Measurements from ENCODE around the gene ACKR1. TPM values are rescaled to one million over a fixed set of nuclear protein-coding genes. Genes with fewer than 3 reads are reported as not detected.

The ACKR1 gene
- total and polyA plus RNA-seq, 2 of the 13 experiments (the other 11 are each of a cell fraction or from before 2014, with no cell fraction given): not detected

DNA sequence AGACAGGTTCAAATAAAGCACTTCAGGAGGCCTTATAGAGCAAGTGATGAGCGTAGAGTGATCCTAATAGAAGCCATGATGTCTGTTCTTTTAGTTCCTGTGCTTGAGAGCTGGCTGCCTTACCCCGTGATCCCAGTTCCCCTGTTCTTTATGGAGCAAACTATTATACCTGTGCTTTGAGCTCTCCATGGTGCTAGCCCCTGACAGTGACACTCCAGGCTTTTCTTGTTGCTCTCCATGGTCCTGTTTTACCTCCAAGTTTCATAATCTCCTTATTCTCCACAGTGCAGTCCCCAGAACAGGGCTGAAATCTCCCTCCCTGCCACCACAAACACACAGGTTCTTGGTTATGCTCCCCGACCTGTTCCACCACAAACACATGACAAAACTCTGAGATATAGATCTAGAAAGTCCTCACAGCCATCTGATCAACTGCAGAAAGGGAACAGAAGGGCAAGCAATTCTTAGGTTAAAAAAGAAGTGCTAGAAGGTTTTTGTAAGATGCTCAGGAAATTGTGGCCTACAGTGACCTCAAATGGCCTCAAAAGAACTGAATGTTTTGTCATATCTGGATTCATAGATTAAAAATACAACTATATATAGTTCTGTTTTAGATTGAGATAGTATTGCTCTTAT lies 27.3 kb upstream of the ACKR1 start (continued):
- no peak for TF ChIP-seq ZBTB40 (IDR thresholded peaks at IDR 0.05)
- peak; percentile 37; the same call in 1 of the 2 replicates for TF ChIP-seq ZBTB40 (CRISPR knock-in tag; IDR thresholded peaks at IDR 0.05)
- peak; percentile 92; the same call in 1 of the 2 replicates for TF ChIP-seq ZNF790 (CRISPR knock-in tag; IDR thresholded peaks at IDR 0.05; ENCODE audit: borderline replicate concordance)
- TF ChIP-seq, protein P1, sequence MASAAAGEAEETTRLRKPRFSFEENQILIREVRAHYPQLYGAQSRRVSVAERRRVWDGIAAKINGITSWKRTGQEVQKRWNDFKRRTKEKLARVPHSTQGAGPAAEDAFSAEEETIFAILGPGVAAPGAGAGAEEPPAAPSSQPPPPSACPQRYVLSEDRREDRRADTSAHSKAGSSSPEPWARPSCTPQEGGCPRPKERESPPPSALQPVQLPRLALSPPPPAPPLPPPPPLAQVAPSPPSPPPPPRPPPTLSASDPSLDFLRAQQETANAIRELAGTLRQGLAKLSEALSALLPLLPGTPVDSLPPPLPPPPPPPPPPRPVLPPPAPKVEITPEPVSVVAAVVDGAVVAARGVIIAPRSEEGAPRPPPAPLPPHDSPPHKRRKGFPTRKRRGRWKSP (CRISPR knock-in tag; IDR thresholded peaks at IDR 0.05): peak; percentile 65
- TF ChIP-seq TSC22D2 (CRISPR knock-in tag; IDR thresholded peaks at IDR 0.05; ENCODE audit: borderline replicate concordance): peak; percentile 100
- TF ChIP-seq ZNF605 (CRISPR knock-in tag; IDR thresholded peaks at IDR 0.05): peak; percentile 67; the same call in 1 of the 2 replicates
- peak; percentile 74; the same call in 1 of the 2 replicates for TF ChIP-seq ZFP82 (CRISPR knock-in tag; IDR thresholded peaks at IDR 0.05; ENCODE audit: borderline replicate concordance)
- TF ChIP-seq SRF (IDR thresholded peaks at IDR 0.05; ENCODE audit: low read depth, low read length): no peak
- 0 out of 2 replicates have a peak, but pooled peaks have one; percentile 25 for TF ChIP-seq ZNF788 (CRISPR knock-in tag; IDR thresholded peaks at IDR 0.05; ENCODE audit: borderline replicate concordance)
- TF ChIP-seq, protein P2, sequence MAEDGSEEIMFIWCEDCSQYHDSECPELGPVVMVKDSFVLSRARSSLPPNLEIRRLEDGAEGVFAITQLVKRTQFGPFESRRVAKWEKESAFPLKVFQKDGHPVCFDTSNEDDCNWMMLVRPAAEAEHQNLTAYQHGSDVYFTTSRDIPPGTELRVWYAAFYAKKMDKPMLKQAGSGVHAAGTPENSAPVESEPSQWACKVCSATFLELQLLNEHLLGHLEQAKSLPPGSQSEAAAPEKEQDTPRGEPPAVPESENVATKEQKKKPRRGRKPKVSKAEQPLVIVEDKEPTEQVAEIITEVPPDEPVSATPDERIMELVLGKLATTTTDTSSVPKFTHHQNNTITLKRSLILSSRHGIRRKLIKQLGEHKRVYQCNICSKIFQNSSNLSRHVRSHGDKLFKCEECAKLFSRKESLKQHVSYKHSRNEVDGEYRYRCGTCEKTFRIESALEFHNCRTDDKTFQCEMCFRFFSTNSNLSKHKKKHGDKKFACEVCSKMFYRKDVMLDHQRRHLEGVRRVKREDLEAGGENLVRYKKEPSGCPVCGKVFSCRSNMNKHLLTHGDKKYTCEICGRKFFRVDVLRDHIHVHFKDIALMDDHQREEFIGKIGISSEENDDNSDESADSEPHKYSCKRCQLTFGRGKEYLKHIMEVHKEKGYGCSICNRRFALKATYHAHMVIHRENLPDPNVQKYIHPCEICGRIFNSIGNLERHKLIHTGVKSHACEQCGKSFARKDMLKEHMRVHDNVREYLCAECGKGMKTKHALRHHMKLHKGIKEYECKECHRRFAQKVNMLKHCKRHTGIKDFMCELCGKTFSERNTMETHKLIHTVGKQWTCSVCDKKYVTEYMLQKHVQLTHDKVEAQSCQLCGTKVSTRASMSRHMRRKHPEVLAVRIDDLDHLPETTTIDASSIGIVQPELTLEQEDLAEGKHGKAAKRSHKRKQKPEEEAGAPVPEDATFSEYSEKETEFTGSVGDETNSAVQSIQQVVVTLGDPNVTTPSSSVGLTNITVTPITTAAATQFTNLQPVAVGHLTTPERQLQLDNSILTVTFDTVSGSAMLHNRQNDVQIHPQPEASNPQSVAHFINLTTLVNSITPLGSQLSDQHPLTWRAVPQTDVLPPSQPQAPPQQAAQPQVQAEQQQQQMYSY (CRISPR knock-in tag; IDR thresholded peaks at IDR 0.05): peak; percentile 78
- TF ChIP-seq, protein P3, sequence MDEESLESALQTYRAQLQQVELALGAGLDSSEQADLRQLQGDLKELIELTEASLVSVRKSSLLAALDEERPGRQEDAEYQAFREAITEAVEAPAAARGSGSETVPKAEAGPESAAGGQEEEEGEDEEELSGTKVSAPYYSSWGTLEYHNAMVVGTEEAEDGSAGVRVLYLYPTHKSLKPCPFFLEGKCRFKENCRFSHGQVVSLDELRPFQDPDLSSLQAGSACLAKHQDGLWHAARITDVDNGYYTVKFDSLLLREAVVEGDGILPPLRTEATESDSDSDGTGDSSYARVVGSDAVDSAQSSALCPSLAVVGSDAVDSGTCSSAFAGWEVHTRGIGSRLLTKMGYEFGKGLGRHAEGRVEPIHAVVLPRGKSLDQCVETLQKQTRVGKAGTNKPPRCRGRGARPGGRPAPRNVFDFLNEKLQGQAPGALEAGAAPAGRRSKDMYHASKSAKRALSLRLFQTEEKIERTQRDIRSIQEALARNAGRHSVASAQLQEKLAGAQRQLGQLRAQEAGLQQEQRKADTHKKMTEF (CRISPR knock-in tag; IDR thresholded peaks at IDR 0.05): peak; percentile 63; the same call in 1 of the 2 replicates
- no peak for TF ChIP-seq ZNF101 (CRISPR knock-in tag; IDR thresholded peaks at IDR 0.05; ENCODE audit: borderline replicate concordance, low read depth)
- TF ChIP-seq ZNF432 (CRISPR knock-in tag; IDR thresholded peaks at IDR 0.05; ENCODE audit: borderline replicate concordance): no peak

Measured in HepG2 (cell line).